Measurements from ENCODE around the gene AKAP12.
"Not testable (repeated sequence)": the region's sequence is repeated elsewhere in the genome, so short reads cannot be mapped to it uniquely, and the experiment has no call there.

AKAP12 gene

GRCh38 chr6:151352410-151353396 is 112.9 kb downstream of the AKAP12 start:
- Histone ChIP-seq H3K27ac (no peak overlapping the region), H3K9me3 (ENCODE audit: low read depth, low read length) (no peaks in the 10 kb centered on the region), H3K9ac (ENCODE audit: insufficient read length) (no peak overlapping the region), H3K4me3 (no peak overlapping the region), H3K36me3 (ENCODE audit: insufficient read depth, low read length) (no peaks in the 10 kb centered on the region; the same call in 1 of the 2 replicates)
- DNase-seq (ENCODE audit: low read depth, low spot score) = no peak
- no peak for TF ChIP-seq EZH2 (IDR thresholded peaks at IDR 0.05)
- no peak for TF ChIP-seq POLR2AphosphoS5 (IDR thresholded peaks at IDR 0.05; ENCODE audit: borderline replicate concordance, low read depth, low read length)
- TF ChIP-seq FOXP2 (optimal IDR thresholded peaks at IDR 0.05; ENCODE audit: control extremely low read depth, extremely low read length, insufficient read depth) = no peak

DNA sequence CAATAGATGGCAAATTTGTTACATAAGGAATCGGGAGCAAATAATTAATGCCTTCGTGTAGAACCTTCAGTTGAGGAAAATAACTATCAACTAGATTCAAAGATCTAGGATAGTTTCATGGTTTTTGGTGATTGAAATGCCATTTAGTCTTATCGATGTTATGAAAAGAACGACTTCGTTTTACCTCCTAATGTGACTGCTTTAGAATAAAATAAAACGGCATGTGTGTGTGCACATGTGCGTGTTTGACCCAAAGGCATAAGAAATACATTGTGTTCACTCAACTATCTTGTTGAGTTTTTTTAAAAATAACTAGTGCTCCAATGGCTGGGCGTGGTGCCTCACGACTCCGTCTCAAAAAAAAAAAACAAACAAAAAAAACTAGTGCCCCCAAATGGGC is 114.0 kb downstream of the AKAP12 start:
- Histone ChIP-seq H3K36me3 (ENCODE audit: insufficient read depth, low read length) (no peaks in the 10 kb centered on the region; the same call in 1 of the 2 replicates), H3K9ac (ENCODE audit: insufficient read length) (no peak overlapping the region), H3K9me3 (ENCODE audit: low read depth, low read length) (no peaks in the 10 kb centered on the region), H3K27ac (no peak overlapping the region), H3K4me3 (no peak overlapping the region)
- TF ChIP-seq EZH2 (IDR thresholded peaks at IDR 0.05) (no peak), FOXP2 (optimal IDR thresholded peaks at IDR 0.05; ENCODE audit: control extremely low read depth, extremely low read length, insufficient read depth) (no peak), POLR2AphosphoS5 (IDR thresholded peaks at IDR 0.05; ENCODE audit: borderline replicate concordance, low read depth, low read length) (no peak)
- no peak for DNase-seq (ENCODE audit: low read depth, low spot score)

GRCh38 chr6:151356983-151357382 is 117.2 kb downstream of the AKAP12 start:
- H3K36me3 ChIP-seq (ENCODE audit: insufficient read depth, low read length); H3K27ac ChIP-seq; H3K4me3 ChIP-seq; H3K9ac ChIP-seq (ENCODE audit: insufficient read length); DNase-seq (ENCODE audit: low read depth, low spot score); H3K9me3 ChIP-seq (ENCODE audit: low read depth, low read length): not testable (repeated sequence)

DNA sequence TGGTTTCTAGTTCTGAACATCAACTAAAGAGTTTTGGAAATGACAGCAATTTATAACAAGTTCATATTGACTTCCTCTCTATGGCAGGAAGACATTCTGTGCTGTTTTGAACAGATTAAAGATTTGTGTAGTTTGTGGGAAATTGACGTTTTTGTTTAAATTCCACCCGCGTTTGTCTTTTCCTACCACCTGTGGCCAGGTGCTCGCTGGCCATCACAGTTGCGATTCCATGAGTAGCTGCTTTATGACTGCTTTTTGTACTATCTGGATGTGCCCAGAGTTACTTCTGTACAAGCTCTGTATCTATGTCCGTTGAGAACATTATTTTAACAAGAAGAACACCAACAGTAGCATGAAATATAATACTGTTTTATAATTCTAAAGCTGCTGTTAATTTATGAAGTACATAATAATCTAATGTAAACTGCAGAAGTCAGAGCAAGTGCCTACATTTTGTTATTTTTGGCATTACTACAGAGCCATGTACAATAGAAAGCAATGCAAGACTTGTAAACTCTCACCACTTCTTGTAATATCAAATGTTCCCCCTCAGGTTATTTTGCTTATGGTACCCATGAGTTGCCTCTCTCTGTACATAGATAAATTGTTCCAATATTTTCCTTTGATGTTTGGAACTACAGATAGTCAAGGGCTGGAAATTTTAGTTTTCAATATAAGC is 118.1 kb downstream of the AKAP12 start:
- TF ChIP-seq FOXP2 (optimal IDR thresholded peaks at IDR 0.05; ENCODE audit: control extremely low read depth, extremely low read length, insufficient read depth) = no peak
- Histone ChIP-seq H3K36me3 (ENCODE audit: insufficient read depth, low read length) (peaks cover 8% of the 10 kb centered on the region), H3K9ac (ENCODE audit: insufficient read length) (no peak overlapping the region), H3K9me3 (ENCODE audit: low read depth, low read length) (no peaks in the 10 kb centered on the region), H3K27ac (no peak overlapping the region), H3K4me3 (no peak overlapping the region)
- no peak for DNase-seq (ENCODE audit: low read depth, low spot score)

GRCh38 chr6:151358475-151358874 is 118.7 kb downstream of the AKAP12 start:
- no peak overlapping the region for H3K27ac ChIP-seq
- no peaks in the 10 kb centered on the region for H3K9me3 ChIP-seq (ENCODE audit: low read depth, low read length)
- DNase-seq (ENCODE audit: low read depth, low spot score) = no peak
- TF ChIP-seq POLR2AphosphoS5 (IDR thresholded peaks at IDR 0.05; ENCODE audit: borderline replicate concordance, low read depth, low read length) (no peak), FOXP2 (optimal IDR thresholded peaks at IDR 0.05; ENCODE audit: control extremely low read depth, extremely low read length, insufficient read depth) (no peak), EZH2 (IDR thresholded peaks at IDR 0.05) (no peak)
- no peak overlapping the region for H3K4me3 ChIP-seq
- H3K36me3 ChIP-seq (ENCODE audit: insufficient read depth, low read length) = peaks cover 8% of the 10 kb centered on the region
- no peak overlapping the region for H3K9ac ChIP-seq (ENCODE audit: insufficient read length)

DNA sequence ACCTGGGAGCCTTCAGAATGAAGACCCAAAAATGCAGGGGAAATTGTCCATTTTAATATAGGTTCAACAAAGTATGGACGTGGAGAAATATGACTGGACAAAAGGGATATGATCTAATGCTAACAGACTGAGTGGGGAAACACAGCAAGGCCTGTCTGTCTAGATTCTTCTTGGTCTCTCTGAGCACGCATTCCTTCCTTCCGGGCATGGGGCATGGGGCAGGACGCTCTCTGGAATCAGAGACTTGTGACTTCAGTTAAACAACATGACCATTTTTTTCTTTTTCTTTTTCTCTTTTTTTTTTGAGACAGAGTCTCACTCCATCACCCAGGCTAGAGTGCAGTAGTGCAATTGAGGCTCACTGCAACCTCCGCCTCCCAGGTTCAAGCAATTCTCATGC is 119.7 kb downstream of the AKAP12 start:
- H3K9me3 ChIP-seq (ENCODE audit: low read depth, low read length) = no peaks in the 10 kb centered on the region
- peaks cover 10% of the 10 kb centered on the region for H3K36me3 ChIP-seq (ENCODE audit: insufficient read depth, low read length)
- H3K9ac ChIP-seq (ENCODE audit: insufficient read length) = no peak overlapping the region
- no peak for TF ChIP-seq FOXP2 (optimal IDR thresholded peaks at IDR 0.05; ENCODE audit: control extremely low read depth, extremely low read length, insufficient read depth)
- TF ChIP-seq EZH2 (IDR thresholded peaks at IDR 0.05) = no peak
- TF ChIP-seq POLR2AphosphoS5 (IDR thresholded peaks at IDR 0.05; ENCODE audit: borderline replicate concordance, low read depth, low read length) = no peak
- H3K4me3 ChIP-seq = no peak overlapping the region
- no peak for DNase-seq (ENCODE audit: low read depth, low spot score)
- no peak overlapping the region for H3K27ac ChIP-seq

DNA sequence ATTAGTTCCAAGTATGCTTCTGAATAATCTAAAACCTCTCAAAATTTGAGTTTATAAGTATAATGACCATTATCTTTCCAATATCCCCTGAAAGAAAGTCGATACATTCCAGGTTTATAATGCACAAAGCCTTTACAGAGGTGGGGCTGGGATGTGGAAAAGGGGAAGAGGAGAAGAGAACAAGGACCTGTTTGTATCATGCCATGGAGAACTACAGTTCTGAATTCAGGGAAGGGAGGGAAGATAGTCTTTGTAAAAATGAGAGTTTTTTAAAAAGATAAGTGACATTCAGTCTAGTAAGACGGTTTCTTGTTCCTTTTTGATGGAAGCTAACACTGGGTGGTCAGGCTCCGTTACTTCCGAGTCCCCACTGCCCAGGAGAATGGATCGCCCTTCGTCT is 125.5 kb downstream of the AKAP12 start:
- Histone ChIP-seq H3K9me3 (ENCODE audit: low read depth, low read length) (no peaks in the 10 kb centered on the region), H3K9ac (ENCODE audit: insufficient read length) (no peak overlapping the region), H3K27ac (no peak overlapping the region), H3K36me3 (ENCODE audit: insufficient read depth, low read length) (peaks cover 34% of the 10 kb centered on the region), H3K4me3 (no peak overlapping the region)
- no peak for TF ChIP-seq FOXP2 (optimal IDR thresholded peaks at IDR 0.05; ENCODE audit: control extremely low read depth, extremely low read length, insufficient read depth)
- no peak for TF ChIP-seq POLR2AphosphoS5 (IDR thresholded peaks at IDR 0.05; ENCODE audit: borderline replicate concordance, low read depth, low read length)
- TF ChIP-seq EZH2 (IDR thresholded peaks at IDR 0.05) = no peak
- DNase-seq (ENCODE audit: low read depth, low spot score) = no peak

- TF ChIP-seq FOXP2 (optimal IDR thresholded peaks at IDR 0.05; ENCODE audit: control extremely low read depth, extremely low read length, insufficient read depth) (no peak), EZH2 (IDR thresholded peaks at IDR 0.05) (no peak), POLR2AphosphoS5 (IDR thresholded peaks at IDR 0.05; ENCODE audit: borderline replicate concordance, low read depth, low read length) (no peak)
- no peak for DNase-seq (ENCODE audit: low read depth, low spot score)
- no peaks in the 10 kb centered on the region for H3K9me3 ChIP-seq (ENCODE audit: low read depth, low read length)
- H3K27ac ChIP-seq = no peak overlapping the region
- H3K9ac ChIP-seq (ENCODE audit: insufficient read length) = no peak overlapping the region
- no peak overlapping the region for H3K4me3 ChIP-seq
- peaks cover 38% of the 10 kb centered on the region for H3K36me3 ChIP-seq (ENCODE audit: insufficient read depth, low read length)
Measured at GRCh38 chr6:151370509-151371078, 130.8 kb downstream of the AKAP12 start.

All from SK-N-MC (cell line).